Measurements from ENCODE around the gene DPF3.

- TF ChIP-seq FIP1L1 (IDR thresholded peaks at IDR 0.05; ENCODE audit: low read depth, low read length, poor library complexity, severe bottlenecking) (no peak), ZNF766 (CRISPR knock-in tag; conservative IDR thresholded peaks at IDR 0.05) (no peak), CTCF (IDR thresholded peaks at IDR 0.05 in 2 of 3, conservative IDR thresholded peaks at IDR 0.05 in 1 of 3; ENCODE audit: insufficient read depth in 2 of 3, low read depth in 1 of 3, low read length in 3 of 3) (no peak), ZNF282 (CRISPR knock-in tag; IDR thresholded peaks at IDR 0.05) (no peak), MTA2 (IDR thresholded peaks at IDR 0.05; ENCODE audit: low read depth) (no peak), ZNF3 (CRISPR knock-in tag; IDR thresholded peaks at IDR 0.05) (no peak), JUNB (CRISPR knock-in tag; conservative IDR thresholded peaks at IDR 0.05) (no peak)
These were observed 316.4 kb downstream of the DPF3 start for GRCh38 chr14:72577521-72577920.

Measured in K562 (cell line).